Cortex of kidney (tissue), 1 donor: ENCODE measurements around the gene MSLN.
"Not testable (repeated sequence)": the region's sequence is repeated elsewhere in the genome, so short reads cannot be mapped to it uniquely, and the experiment has no call there.

Experiments
- DNase-seq: peaks from one replicate; lab custom pipeline; 2025; lab: John Stamatoyannopoulos, UW

The MSLN gene

DNA sequence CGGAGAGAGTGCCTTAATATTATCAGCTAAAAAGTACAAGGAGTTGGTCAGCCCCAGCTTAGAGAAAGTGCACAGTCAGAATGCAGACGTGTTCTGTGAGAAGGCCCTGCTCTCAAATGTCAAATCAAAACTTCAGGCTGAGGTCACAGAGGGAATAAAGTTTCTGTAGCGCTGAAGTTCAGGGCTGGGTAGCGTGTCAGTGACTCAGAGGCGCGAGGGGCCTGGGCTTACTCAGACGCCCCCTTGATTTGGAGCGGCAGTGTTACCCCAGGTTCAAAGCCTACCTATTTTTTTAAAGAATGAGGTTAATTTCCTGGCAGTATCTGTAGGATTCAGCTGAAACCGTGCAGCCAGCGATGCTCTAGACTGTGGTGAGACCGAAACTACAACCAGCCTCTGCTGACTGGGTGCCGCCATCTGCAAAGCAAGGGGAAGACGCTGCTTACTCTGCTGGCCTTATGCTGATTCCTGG is 24.5 kb upstream of the MSLN start:
- DNase-seq: no peak

DNA sequence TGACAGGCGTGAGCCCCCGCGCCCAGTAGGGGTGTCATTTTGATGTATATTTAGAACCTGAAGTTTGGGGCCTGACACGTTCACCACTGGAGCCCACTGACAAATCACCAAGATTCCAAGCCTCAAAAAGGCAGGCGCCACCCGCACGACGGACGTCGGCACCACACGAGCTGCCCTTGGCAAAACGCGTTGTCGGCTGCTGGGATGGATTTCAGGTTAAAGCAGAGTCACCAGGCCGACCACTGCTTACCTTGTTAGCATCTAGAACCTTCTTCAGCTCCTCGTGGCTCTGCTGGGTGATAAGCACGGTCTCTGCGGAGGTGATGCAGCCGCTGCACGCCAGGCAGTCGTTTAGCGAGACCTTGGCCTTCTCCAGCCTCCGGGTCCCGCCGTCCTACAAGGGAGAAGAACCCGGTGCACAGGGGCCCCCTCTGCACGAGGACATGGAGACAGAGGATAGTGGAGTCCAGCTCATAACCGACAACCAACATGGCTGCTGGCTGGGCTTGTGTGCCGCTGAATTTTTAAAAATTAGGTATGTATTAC is 23.5 kb upstream of the MSLN start:
- DNase-seq: no peak

DNA sequence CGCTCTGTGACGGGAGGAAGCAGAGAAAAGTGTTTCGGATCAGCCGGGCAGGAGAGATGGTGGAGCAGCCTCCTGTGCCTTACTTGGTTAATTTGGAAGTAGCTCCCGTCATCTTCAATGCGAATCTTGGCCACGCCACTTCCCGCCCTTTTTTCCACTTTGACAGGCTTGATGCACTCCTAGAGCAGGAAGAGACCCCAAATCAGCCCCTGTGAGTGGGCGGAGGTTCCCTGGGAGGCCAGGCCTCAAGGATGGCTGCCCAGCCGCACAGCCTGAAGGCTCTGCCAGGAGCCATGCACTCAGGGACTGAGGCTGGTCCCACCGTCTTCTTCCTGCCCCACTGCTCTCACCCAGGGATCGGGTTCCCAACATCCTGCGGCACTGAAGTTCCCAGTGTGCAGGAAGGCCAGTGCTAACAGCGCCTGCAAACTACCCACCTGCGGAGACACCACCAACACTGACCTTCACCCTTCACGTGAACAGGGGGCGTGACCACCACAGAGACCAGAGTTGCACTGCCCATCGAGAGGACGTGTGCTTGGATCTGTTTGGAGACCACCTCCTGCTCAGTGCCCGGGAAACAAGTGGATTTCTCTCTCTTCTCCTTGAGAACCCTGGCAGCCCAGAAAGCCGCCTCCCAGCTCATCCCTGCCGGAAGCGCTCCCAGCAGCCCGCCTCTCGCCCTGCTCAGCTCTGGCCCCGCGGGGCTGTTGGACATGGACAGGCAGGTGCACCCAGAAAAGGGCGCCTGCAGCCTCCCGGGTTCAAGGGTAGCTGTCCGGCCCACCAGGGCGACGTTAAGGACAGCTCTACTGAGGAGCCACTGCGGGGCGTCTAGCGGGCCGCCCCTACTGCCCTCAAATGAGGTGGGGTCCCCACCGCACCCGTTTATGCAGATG is 20.7 kb upstream of the MSLN start:
- no peak for DNase-seq

DNA sequence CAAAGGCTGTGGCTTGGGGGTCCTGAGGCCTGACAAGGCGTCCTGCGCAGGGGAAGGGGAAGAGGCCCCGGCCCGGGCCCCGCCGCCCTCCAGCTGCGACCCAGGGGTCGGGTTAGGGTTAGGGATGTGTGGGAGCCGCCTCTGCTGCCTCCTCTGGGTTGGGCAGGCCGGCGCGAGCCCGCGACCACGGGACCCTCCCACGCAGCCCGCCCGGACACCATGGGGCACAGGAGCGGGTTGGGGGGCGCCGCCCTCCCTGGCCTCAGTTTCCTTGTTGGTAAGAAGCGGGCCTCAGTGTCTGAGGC is 20.1 kb upstream of the MSLN start:
- DNase-seq: no peak

DNA sequence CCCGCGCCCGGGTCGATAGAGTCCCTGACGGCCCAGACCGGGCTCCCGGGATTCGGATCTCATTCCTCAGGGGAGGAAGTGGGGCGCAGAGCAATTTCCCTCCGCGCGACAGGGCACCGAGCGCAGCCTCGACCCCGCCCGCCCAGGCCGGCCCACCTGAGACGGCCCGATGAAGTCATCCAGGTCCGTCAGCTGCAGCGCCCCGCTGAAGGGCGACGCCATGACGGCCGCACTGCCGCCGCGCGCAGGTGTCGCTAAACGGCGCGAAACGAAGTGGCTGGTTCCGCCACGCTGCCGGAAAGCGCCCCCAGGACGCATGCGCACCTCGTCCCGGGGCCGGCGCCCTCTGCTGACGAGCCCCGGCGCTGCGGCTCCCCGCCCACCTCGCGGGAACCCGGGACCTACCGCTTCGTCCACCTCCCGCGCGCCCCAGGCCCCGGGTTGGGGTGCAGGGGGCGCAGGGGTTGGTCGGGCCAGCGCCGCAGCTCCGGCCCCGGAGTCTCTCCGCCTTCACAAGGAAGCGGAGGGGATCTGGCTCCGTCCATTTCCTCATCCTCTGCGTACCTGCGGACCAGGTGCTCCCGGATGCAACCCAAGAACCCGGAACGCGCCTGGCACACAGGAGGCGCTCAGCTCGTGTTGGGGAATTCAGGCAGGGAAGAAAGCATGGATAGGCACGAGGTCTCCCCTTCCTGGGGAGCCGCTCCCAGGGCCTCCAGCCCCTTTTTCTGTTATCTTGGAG is 19.6 kb upstream of the MSLN start, which contains the start of gene CIAO3:
Gene CIAO3 (minus strand): TSS at position 234 of the 742 bp plus-strand sequence. CDS start 12 bp downstream, at position 222.
- no peak for DNase-seq

DNA sequence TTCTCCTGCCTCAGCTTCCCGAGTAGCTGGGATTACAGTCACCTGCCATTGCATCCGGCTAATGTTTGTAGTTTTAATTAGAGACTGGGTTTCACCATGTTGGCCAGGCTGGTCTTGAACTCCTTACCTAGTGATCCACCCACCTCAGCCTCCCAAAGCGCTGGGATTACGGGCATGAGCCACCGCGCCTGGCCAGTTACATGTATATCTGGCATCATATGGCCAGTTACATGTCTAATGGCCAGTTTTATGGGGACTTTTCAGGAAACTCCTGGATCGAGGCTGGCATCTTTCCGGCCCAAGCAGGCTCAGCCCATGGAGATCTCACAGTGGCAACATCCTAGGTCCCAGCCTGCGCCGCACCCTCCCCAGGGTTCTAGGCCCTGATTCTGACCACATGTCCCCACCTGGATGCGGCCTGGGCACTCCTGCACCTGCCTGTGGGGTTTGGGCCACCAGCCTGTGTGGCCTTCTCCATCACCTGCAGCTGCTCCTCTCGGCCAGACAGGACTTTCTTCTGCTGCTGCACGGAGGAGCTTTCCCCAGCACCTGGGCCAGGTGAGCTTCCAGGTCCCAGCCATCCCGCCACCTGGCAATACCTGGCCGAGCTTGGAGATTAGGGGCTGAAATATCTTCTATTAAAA is 18.4 kb upstream of the MSLN start:
- no peak for DNase-seq

DNA sequence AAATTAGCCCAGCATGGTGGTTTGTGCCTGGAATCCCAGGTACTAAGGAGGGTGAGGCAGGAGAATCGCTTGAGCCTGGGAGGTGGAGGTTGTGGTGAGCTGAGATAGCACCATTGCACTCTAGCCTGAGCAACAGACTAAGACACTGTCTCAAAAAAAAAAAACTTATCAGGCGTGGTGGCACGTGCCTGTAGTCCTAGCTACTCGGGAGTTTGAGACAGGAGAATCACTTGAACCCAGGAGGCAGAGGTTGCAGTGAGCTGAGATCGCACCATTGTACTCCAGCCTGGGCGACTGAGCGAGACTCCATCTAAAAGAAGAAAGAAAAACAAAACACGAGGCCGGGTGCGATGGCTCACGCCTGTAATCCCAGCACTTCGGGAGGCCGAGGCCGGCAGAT is 17.6 kb upstream of the MSLN start:
- DNase-seq: not testable (repeated sequence)

DNA sequence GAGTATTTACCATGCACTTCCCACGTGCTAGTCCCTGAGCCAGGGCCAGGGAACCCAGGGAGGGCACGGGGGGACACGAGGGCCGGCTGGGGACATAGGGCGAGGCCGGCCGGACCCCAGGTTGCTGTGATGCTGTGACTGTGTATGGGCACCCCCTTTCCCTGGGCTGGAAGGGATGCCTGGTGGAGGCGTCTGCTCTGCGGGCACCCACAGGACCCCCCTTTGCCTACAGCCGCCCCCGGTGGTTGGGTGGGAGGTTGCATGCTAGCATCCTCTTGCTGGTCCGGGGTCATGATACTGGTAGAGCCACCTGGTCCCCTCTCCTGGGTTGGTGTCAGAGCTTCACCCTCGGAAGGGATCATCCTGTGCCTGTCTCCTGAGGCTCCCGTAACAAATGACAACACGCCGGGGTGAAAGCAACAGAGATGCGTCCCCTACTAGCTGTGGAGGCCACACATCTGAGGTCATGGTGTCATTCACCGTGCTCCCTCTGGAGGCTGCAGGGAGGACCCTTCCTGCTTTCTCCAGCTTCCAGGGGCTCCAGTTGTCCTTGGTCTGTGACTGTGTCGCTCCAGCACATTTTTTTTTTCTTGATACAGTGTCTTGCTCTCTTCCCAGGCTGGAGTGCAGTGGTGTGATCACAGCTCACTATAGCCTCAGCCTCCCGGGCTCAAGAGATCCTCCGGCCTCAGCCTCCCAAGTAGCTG is 16.6 kb upstream of the MSLN start:
- DNase-seq: no peak

DNA sequence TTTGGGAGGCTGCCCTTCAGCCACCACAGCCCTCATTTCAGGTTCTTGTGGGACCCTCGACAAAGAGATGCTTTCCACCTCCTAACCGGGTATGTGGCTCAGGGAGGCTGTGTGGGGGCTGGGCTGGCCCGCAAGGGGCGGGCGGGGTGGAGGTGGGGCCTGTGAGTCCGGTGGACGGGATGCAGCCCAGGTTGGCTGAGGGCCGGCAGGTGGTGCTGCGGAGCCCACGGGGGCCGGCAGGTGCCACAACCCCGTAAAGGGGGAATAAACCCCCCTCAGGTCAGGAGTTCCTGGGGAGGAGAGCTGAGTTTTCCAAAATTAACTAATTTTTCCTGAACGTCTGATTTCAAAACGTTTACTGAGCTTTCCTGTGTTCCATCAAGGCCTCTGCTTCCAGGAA is 14.8 kb upstream of the MSLN start:
- no peak for DNase-seq

DNA sequence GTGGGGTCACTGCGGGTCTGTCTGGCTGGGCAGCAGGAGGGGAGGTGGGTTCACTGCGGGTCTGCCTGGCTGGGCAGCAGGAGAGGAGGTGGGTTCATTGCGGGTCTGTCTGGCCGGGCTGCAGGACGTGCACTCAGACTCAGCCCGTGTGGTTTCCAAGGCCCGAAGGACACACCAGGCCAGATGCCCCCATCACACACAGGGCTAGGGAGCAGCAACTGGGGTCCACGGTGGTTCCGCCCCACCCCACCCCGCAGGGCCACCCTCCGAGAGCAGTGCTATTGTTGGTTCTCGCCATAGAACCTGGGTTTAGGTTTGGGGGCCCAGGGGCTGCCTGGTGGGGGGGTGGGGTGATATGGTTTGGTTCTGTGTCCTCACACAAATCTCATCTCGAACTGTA is 13.9 kb upstream of the MSLN start:
- no peak for DNase-seq

DNA sequence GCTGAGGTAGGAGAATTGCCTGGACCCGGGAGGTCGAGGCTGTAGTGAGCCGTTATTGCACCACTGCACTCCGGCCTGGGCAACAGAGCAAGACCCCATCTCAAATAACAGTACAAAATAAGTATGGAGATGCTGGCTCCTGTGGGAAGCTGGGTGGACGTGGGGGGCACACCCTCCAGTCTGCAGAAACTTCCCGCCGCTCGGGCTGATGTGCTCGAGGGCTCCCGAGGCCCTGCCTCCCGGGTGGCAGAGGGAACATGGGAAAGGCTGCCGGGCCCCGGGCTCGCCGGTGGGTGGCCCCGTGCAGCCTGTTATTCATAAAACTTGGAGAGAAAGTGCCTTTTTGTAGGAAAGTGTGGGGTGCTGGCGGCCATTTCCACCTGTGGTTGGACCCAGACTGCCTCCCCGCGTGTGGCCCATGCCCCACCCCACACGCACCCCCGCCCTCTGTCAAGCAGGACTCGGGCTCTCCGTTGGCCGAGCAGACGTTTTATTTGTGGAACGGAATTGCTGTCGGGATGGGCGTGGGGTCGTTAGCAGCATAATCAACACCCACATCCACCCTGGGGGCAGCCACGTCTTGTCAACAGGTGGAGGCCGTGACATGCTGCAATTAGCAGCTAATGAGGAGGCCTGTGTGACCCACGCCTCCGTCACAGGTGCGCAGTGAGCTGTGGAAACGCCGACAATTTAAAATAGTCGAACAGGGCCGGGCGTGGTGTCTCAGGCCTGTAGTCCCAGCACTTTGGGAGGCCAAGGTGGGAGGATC is 12.4 kb upstream of the MSLN start:
- no peak for DNase-seq

DNA sequence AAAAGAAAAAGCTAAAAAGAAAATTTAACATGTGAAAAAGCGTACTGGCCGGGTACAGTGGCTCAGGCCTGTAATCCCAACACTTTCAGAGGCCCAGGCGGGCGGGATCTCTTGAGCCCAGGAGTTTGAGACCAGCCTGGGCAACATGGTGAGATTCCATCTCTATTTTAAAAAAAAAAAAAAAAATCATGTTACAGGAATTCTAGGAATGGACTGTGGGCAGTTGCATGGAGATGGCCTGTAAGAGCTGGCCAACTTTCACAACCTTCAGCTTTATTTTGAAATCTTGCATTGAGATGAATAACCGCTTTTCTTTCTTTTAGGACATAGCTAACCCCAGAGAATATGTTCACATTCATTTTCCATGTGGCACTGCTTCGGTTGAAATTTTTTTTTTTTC is 11.5 kb upstream of the MSLN start:
- DNase-seq: no peak

DNA sequence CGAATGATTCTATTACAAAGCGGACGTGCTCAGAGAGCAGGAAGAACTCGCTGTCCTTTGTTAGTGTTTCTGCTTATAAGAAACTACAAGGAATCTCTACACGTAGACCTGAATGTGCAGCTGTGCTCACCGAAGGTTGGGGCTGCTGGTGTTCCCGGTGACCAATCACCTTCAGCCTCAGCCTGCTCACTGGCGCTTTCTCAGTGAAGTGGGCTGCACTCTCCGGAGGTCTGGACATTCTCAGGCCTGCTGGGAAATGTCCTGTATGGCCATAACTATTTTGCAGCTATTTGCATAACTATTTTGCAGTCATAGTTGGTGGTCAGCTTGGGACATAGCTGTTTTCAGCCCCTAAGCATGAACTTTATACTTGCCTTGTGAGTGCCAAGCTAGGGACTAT is 10.0 kb upstream of the MSLN start:
- DNase-seq: no peak

DNA sequence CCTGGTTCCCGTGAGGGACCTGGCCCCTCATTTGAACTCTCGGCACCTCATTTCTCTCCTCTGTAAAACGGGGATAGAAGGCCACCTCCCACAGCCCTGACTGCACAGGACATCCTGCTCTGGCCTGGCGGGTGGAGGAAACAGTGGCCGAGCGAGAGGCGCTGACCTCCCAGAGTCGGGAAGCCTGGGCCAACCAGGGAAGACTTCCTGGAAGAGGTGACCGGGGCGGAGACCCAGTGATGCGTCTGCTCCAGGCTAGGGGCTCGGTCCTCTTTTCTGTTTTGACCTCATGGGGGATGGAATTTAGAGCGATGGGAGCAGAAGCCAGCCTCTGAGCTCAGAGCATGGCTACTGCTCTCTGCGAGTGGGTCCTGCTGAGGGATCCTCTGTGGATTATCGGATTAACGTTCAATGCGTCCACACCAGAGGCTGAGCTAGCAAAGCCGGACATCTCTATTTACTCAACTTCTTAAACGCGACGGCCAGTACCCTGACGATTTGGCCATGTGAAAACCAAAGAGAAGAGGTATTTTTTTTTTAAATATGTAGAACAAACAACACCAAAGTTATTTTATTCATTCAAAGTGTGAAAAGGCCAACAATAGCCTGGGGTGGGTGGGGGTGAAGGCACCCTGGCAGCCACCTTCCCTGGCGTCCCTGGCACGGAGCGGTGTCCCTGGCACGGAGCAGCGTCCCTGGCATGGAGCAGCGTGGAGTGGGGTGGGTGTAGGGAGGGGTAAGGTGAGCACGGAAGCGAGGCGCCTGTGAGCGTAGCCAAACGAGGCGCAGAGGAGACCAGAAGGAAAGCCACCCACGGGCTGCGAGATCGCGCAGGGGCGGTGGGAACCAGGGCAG is 9.2 kb upstream of the MSLN start:
- DNase-seq: no peak

DNA sequence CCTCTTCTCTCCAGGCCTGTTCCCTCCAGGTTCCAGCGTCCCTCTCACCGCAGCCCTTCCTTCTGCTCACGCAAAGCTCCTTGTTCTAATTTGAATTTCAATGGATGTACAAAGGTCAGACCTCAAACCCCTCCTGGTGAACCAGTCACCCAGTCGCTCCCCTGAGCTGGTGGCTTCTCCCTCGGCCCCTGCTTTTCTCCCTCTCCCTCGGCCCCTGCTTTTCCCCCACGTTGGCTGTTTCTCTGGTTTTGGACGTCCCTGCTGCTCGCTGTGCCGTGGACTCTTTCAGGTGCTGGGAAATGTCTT is 8.6 kb upstream of the MSLN start:
- no peak for DNase-seq

DNA sequence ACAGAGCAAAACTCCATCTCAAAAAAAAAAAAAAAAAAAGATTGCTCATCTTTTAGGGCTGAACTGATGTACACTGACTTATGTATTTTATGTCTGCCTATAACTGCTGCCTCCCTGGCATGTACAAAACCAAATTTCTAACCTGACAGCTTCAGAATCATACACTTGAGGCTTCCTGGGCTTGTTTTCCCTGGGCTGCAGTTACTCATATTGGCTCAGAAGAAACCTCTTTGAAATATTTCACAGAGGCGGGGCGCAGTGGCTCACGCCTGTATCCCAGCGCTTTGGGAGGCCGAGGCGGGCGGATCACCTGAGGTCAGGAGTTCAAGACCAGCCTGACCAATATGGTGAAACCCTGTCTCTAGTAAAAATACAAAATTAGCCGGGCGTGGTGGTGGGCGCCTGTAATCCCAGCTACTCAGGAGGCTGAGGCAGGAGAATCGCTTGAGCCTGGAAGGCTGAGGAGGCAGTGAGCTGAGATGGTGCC is 6.4 kb upstream of the MSLN start:
- DNase-seq: not testable (repeated sequence)

DNA sequence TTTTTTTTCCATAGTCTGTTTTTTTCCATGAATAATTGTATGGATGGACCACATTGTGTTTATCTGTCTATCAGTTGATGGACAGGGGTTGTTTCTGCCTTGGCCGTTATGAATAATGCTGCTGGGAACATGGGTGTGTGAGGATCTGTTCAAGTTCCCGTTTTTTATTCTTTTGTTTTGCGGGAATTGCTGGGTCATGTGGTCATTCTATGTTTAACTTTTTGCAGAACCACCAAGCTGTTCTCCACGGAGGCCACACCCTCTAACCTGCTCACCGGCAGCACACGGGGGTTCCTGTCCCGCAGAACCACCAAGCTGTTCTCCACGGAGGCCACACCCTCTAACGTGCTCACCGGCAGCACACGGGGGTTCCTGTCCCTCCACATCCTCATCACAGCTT is 5.9 kb upstream of the MSLN start:
- DNase-seq: no peak

DNA sequence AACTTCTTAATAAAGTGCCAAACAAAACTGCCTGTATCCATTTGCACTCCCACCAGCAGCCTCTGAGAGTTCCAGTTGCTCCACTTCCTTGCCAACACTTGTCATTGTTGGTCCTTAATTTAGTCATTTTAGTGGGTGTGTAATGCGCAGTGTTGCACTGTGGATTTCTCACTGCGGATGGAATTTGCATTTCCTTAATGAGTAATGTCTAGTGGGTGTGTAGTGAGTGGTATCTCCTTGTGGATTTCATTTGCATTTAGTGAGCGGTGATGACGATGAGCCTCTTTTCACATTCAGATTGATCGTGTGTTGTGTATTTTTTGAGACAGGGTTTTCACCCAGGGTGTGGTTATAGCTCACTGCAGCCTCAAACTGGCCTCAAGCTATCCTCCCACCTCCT is 4.1 kb upstream of the MSLN start:
- DNase-seq: no peak

DNA sequence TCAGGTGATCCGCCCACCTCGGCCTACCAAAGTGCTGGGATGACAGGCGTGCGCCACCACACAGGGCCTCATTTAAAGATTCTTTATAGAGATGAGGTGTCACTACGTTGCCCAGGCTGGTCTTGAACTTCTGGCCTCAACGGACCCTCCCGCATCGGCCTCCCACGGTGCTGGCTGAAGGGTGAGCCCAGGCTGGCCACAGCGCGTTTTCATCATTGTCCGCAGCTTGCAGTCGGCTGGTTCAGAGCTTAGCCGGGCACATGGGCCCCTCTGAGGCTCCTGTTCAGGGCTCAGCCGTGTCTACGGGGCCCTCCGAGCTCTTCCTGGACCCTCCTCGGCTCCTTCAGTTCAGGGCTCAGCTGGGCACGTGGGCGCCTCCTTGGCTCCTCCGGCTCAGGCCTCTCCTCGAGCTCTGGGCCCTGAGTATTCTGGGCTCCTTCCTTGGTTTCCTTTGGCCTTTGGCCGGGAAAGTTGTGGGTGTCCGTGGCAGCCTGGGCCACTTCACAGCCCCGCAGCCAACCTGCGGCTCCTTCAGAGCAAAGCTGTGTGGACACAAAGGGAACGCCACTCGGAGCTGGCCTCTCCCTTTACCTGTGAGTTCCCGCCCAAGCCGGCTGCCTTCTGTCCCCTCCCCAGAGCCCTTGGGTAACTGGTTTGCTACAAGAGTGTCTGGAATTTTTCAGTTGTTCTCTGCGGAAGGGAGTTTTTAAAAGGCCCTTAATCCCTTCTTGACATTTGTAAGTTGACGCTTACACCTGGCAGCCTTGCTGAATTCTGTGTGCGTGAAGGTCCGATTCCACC is 1.2 kb upstream of the MSLN start:
- DNase-seq: no peak
